NCI-H1417 (cell line): ENCODE measurements around the gene MUSK.
"Not testable (repeated sequence)": the region's sequence is repeated elsewhere in the genome, so short reads cannot be mapped to it uniquely, and the experiment has no call there.

Source experiments
- DNase-seq, 3 experiments: peaks; one replicate each; lab custom pipeline; 2025; lab: John Stamatoyannopoulos, UW

MUSK gene

GRCh38 chr9:110695846-110696245 lies 27.3 kb downstream of the MUSK start:
- DNase-seq = not testable (repeated sequence)

- no peak for DNase-seq
These were observed 32.4 kb downstream of the MUSK start for GRCh38 chr9:110700953-110701352.

GRCh38 chr9:110703669-110704068 lies 35.1 kb downstream of the MUSK start:
- no peak for DNase-seq

- DNase-seq = peak; percentile 73 to 95 (median 84)
These were observed 38.8 kb downstream of the MUSK start for GRCh38 chr9:110707419-110707818.

GRCh38 chr9:110710420-110710819 lies 41.8 kb downstream of the MUSK start:
- peak in 1 of 3 experiments; percentile 25 for DNase-seq

DNA sequence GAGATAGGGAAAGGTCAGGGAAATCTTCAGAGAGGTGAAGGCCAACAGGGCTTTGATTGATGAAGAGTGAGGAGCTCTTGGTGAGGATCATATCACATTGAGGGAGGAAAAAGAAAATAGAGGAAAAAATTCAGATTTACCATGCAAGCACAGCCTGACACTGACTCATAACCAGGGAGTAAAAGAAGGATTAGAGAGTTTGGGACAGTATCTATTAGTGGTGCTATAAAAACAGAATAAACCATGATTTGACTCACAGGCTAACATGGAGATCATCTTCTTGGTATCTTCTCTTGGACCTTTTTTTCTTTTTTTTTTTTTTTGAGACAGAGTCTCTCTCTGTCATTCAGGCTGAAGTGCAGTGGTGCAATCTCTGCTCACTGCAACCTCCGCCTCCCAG lies 44.4 kb downstream of the MUSK start:
- no peak for DNase-seq

GRCh38 chr9:110714314-110714713 lies 45.7 kb downstream of the MUSK start:
- peak; percentile 25 to 69 (median 59) for DNase-seq

DNA sequence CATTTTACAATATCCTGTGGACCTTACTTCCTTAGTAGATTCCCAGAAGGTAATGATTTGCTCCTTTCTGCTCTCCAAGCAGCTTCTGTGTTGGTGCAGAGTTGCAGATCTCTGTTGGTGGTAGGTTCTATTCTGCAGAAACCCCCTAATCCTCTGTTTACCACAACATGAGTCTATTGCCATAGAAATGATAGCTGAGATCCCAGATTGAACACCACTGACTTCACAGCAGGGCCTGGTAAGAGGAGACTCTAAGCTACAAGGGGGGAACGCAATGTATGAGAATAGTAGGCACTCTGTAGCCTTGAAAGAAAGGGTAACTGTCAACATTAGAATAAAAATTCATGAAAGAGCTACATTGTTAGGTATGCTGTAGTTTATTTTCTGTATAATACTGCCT lies 59.5 kb downstream of the MUSK start:
- no peak for DNase-seq

GRCh38 chr9:110729641-110730040 lies 61.0 kb downstream of the MUSK start:
- DNase-seq = no peak

GRCh38 chr9:110731437-110732028 lies 62.9 kb downstream of the MUSK start:
- DNase-seq = no peak

DNA sequence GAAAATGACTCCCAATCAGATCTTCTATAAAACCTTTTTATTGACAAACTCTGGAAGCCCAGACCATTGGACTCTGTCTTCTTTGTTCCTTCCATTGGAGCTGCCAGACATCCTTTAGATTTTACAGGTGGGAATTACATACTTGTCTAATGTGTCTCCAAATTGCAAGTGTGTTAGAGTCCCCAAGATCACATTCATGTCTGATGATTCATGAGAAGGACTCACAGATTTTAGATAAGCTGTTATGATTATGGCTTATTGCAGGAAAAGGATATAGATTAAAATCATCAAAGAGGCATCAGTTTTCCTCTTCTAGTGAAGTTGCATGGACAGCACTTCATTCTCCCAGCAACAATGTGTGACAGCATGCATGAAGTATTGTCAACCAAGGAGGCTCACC lies 70.4 kb downstream of the MUSK start:
- DNase-seq = no peak

DNA sequence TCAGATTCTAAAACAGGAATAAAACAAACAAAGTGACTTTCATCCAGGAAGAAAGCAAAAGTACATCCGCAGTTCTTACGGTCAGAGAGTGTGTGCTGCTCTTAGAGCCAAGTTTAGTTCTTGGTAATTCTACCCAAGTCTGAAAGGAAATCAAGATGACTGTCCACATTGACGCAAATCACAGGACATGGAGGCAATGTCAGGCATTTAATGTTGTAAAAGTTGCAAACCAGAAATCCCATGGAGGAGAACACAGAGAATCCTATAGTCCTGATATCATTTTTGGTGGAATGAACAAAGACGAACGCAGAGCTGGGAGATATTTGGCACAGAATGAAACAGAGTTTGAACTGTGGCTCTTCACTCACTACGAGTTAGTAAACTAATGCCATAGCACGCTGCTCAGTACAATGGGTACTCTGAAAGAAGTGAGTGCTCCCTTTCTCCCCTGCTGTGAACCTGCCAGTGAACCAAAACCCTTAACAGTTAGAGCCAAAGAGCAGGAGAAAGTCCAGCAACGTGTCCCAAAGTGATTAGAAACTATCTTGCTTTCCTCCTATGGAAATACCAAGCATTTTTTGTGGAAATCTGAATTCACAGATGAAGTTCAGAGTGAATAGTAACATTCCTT lies 74.3 kb downstream of the MUSK start:
- DNase-seq = peak in 1 of 3 experiments; percentile 24

GRCh38 chr9:110744715-110745384 lies 76.3 kb downstream of the MUSK start:
- DNase-seq = no peak

- DNase-seq = no peak
These were observed 77.1 kb downstream of the MUSK start for GRCh38 chr9:110745676-110746075.

DNA sequence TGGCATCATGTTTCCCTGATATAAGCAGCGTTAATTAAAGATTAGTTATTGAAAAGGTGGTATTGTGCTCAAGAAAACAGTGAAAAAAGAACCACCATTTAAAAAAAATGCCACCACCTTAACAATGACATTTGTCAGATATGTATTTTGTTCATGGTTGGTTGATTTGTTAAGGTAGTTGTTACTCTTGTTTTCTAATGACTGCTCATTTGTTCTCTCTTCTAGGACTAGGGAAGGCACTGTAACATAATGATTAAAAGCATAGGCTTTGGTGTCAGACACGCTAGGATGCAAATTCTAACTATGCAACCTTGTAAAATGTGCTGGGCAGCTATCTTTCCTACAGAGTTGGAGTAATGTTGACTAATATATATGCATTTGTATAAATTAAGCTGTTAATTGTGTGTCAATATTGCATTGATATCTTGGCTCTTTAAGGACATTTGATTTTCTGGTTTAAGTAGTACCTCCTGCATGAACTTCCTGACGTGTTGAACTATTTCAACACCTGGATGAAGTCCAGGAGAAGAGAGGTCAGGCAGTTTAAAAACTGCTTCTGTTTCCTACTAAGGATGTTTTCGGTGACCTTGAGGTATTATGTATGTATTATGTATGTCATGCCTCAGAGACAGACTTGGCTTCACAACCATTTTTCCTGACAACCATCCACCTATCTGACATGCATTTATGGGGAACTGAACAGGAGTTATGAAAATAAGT lies 77.8 kb downstream of the MUSK start:
- no peak for DNase-seq

DNA sequence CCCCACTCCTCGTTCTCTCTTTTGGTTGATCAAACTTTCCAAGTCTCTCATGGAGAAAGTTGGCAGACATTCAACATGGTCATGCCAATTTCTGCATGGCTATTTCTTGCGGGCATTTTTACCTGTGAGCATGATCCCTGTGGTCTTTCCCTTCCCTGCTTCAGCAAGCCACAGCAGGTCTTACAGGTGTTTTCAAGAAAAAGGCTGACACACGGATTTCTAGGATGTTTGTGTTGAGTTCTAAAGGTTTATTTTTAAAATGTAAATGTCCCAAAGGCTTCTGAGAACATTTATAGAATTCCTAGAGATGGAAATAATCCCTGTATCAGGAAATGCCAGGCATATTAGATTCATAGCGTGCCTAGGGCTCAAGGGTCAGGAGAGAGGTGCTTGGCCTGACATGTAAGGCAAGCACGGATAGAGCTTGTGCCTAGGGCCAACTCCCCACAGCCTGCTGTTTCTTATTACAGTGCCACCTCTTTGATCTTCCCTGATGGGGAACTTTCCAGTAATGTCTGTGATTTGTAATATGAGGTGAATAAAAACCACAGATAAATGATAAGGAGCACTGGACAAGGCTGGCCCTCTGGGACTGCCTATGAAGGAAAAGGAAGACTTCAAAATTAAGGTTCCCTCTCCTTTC lies 79.8 kb downstream of the MUSK start:
- no peak for DNase-seq

GRCh38 chr9:110750272-110750671 lies 81.7 kb downstream of the MUSK start:
- no peak for DNase-seq

DNA sequence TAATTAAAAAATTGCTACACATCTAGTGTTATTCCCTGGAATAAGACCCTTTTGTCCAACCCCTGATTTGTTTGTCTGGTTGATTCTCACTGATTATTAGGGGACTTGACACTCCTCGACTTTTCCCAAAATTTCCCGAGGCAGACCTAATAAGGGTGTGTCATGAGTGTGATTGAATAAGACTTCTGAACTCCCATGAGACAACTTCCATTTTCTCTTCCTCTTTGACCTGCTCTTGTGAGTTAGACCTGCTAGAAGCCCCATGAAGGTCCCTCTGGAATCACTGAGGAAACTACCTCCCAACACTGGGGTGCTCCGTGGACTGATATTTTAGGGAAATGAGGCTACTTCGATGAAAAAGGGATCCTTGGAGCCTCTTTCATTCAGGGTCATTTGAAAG lies 83.4 kb downstream of the MUSK start:
- no peak for DNase-seq

- no peak for DNase-seq
These were observed 84.2 kb downstream of the MUSK start for GRCh38 chr9:110752766-110753165.

DNA sequence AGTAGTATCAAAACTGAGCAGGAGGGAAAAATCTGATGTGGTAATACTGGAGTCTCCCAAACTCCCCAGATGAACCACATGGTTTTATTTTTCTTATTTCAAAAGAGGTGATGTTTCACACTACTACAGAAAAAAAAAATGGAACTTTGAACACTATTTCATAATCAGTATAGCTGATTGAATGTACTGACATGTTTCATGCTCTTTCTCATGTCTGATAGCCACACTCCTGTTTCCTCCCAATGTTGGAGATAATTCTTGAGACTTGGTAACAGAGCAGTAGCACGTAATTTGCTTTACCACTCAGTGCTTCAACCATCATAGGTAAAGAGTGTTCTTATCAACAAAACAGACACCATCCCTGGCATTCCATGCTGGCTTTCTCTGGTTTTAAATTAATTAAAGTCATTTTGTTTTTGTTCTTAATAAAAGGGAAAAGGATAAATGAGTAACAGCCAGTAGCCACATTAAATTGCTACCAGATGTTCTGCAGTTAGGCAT lies 85.2 kb downstream of the MUSK start:
- peak in 1 of 3 experiments; percentile 15 for DNase-seq

- DNase-seq = no peak
These were observed 86.6 kb downstream of the MUSK start for GRCh38 chr9:110755179-110755578.

- no peak for DNase-seq
These were observed 89.6 kb downstream of the MUSK start for GRCh38 chr9:110758201-110758600.
